ENCODE results near the gene PGAP6.

DNA sequence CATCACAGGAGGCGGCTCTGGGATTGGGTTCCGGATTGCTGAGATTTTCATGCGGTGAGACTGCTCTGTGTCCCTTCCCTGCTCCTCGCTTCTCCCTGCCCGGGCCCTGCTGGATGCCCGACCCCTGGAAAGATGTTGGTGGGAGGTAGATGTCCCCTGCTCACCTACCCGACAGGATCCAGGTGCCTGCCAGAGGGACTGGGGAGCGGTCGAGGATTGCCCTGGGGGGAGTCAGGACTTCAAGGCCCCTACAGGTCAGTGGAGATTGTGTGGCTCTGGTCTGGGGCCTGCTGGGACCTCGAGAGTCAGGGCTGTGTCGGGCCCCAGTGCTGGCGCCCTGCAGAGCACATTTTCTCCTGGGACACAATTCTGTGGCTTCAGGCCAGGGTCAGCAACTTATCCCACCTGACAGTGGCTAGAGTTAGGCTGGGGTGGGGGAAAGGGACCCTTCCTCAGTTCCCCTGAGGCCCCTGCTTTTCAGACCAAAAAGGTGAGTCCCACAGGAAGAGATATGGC is 23.3 kb upstream of the PGAP6 start:
- TF ChIP-seq, protein P1, sequence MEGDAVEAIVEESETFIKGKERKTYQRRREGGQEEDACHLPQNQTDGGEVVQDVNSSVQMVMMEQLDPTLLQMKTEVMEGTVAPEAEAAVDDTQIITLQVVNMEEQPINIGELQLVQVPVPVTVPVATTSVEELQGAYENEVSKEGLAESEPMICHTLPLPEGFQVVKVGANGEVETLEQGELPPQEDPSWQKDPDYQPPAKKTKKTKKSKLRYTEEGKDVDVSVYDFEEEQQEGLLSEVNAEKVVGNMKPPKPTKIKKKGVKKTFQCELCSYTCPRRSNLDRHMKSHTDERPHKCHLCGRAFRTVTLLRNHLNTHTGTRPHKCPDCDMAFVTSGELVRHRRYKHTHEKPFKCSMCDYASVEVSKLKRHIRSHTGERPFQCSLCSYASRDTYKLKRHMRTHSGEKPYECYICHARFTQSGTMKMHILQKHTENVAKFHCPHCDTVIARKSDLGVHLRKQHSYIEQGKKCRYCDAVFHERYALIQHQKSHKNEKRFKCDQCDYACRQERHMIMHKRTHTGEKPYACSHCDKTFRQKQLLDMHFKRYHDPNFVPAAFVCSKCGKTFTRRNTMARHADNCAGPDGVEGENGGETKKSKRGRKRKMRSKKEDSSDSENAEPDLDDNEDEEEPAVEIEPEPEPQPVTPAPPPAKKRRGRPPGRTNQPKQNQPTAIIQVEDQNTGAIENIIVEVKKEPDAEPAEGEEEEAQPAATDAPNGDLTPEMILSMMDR (IDR thresholded peaks at IDR 0.05; ENCODE audit: control extremely low read depth in 1 of 3, insufficient read depth in 1 of 3, low read depth in 1 of 3, low read length in 3 of 3): no peak
- TF ChIP-seq SP1 (IDR thresholded peaks at IDR 0.05; ENCODE audit: low read depth, low read length) (no peak), KDM4A (IDR thresholded peaks at IDR 0.05; ENCODE audit: low read depth, low read length, severe bottlenecking) (no peak), ZNF274 (IDR thresholded peaks at IDR 0.05; ENCODE audit: borderline replicate concordance, extremely low read depth, low read length) (no peak), SP2 (IDR thresholded peaks at IDR 0.05; ENCODE audit: low read length) (no peak)

Data from H1 (cell line).